PC-3 (cell line): Measurements from ENCODE around the gene CBX1.

Experiments used
- CTCF ChIP-seq: fragments of 300-600 bp; sonication (generic); conservative IDR thresholded peaks from 2 replicates; pipeline ENCODE4 v1.5.1; 2017; ENCODE audit warnings: antibody characterized with exemption, low read depth, mild to moderate bottlenecking, low read length
- EZH2 ChIP-seq: fragments of 300-600 bp; sonication (generic); IDR thresholded peaks from one replicate; pipeline ENCODE4 v1.6.1; 2017; ENCODE audit warnings: antibody characterized with exemption, mild to moderate bottlenecking, low read length; ENCODE audit not compliant: unreplicated experiment
- EZH2phosphoT487 ChIP-seq: fragments of 300-600 bp; sonication (generic); IDR thresholded peaks from 2 replicates; pipeline ENCODE4 v1.6.1; 2018; ENCODE audit warnings: mild to moderate bottlenecking, antibody characterized with exemption, low read length, borderline replicate concordance

- TF ChIP-seq CTCF (no peak), EZH2phosphoT487 (no peak), EZH2 (no peak)
Observed at GRCh38 chr17:48110761-48111160, 9.5 kb upstream of the CBX1 start.
